Measurements from ENCODE around the gene RAD51B. TPM values are rescaled to one million over a fixed set of nuclear protein-coding genes. Genes with fewer than 3 reads are reported as not detected.

RAD51B gene
- total and polyA plus RNA-seq, 9 of the 15 experiments (the other 6 are each of a cell fraction or from before 2014, with no cell fraction given) = 8.5 to 17.3 (median 11.3) TPM

DNA sequence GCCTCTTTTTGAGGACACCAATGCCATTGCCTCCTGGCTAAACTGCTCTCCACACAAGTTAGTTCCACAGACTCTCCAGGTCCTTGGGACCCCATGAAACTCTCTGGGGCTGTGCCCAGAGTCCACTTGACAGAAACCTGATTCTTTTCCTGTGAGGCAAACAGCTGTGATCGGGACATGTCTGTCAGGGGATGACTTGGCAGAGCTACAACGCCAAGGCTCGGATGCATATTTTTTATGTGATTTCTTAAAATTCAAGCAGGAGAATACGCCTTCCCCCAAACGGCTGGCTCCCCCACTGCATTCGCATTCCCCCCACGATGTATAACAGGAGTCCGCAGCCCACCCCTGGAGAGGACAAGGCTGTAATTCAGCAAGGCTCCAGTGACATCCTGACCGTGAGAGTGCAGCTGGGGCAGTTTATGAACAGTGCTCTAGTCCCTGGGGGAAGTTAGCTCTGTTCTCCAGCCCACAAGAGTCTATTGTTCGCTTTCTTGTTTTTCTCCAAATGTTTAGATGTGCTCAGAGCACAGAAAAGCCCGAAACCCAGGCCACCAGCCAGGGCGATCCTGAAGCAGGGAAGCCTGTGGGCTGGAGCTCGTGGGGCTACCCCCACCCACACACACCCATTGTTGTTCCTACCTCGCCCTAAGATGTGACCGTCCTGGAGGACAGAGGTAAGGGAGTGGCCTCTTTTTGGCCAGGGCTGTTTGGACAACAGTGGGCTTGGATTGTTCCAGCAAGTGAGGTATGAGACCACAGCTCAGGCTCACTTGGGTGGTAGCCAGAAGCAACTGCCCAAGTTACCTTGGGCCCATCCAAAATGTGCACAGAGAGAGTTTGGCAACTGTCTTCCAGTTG is 813.8 kb downstream of the RAD51B start:
- 47% methylated on average over 13 of the region's 15 CpGs for WGBS (ENCODE audit: insufficient coverage, low coverage, missing lambda C conversion rate)
- Histone ChIP-seq H2AFZ (ENCODE audit: low read depth, low read length) (no peak overlapping the region), H3K36me3 (ENCODE audit: control insufficient read depth, insufficient read depth, low read length) (no peaks in the 10 kb centered on the region), H3K79me2 (ENCODE audit: control insufficient read depth, insufficient read depth, low read length) (no peaks in the 10 kb centered on the region), H3K27ac (ENCODE audit: extremely low read depth, low read depth, low read length) (no peak overlapping the region), H3K9me1 (ENCODE audit: control insufficient read depth, insufficient read depth, low read length) (no peaks in the 10 kb centered on the region), H3K4me3 (no peak overlapping the region), H3K27me3 (ENCODE audit: control insufficient read depth in 2 of 2, insufficient read depth in 2 of 2, low read length in 2 of 2) (no peaks in the 10 kb centered on the region), H3K9ac (ENCODE audit: insufficient read depth in 1 of 2, low read depth in 2 of 2, low read length in 2 of 2) (no peak overlapping the region), H4K20me1 (replicated peaks; ENCODE audit: control insufficient read depth, insufficient read depth, low read length) (no peaks in the 10 kb centered on the region), H3K9me3 (replicated peaks; ENCODE audit: control insufficient read depth, insufficient read depth, low read depth, low read length) (no peaks in the 10 kb centered on the region), H3K4me1 (replicated peaks in 1 of 2; ENCODE audit: control insufficient read depth in 2 of 2, insufficient read depth in 2 of 2, low read length in 2 of 2) (peaks cover 13 to 16% of the 10 kb centered on the region in 2 experiments; a peak in 4 of 5 replicates), H3K4me2 (ENCODE audit: insufficient read depth, low read length) (no peak overlapping the region)
- intact Hi-C loops (cut with micrococcal nuclease) (no loop called here), in situ Hi-C loops (cut with MboI) (no loop called here)
- POLR2A ChIA-PET = interaction anchor here (0.6 kb wide), 1 partner anchor 111 kb away, joined by 3 read pairs; no protein-coding TSS in a partner anchor
- TF ChIP-seq, protein P1, sequence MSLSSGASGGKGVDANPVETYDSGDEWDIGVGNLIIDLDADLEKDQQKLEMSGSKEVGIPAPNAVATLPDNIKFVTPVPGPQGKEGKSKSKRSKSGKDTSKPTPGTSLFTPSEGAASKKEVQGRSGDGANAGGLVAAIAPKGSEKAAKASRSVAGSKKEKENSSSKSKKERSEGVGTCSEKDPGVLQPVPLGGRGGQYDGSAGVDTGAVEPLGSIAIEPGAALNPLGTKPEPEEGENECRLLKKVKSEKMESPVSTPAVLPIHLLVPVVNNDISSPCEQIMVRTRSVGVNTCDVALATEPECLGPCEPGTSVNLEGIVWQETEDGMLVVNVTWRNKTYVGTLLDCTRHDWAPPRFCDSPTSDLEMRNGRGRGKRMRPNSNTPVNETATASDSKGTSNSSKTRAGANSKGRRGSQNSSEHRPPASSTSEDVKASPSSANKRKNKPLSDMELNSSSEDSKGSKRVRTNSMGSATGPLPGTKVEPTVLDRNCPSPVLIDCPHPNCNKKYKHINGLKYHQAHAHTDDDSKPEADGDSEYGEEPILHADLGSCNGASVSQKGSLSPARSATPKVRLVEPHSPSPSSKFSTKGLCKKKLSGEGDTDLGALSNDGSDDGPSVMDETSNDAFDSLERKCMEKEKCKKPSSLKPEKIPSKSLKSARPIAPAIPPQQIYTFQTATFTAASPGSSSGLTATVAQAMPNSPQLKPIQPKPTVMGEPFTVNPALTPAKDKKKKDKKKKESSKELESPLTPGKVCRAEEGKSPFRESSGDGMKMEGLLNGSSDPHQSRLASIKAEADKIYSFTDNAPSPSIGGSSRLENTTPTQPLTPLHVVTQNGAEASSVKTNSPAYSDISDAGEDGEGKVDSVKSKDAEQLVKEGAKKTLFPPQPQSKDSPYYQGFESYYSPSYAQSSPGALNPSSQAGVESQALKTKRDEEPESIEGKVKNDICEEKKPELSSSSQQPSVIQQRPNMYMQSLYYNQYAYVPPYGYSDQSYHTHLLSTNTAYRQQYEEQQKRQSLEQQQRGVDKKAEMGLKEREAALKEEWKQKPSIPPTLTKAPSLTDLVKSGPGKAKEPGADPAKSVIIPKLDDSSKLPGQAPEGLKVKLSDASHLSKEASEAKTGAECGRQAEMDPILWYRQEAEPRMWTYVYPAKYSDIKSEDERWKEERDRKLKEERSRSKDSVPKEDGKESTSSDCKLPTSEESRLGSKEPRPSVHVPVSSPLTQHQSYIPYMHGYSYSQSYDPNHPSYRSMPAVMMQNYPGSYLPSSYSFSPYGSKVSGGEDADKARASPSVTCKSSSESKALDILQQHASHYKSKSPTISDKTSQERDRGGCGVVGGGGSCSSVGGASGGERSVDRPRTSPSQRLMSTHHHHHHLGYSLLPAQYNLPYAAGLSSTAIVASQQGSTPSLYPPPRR (CRISPR knock-in tag; IDR thresholded peaks at IDR 0.05; ENCODE audit: borderline replicate concordance) = no peak
- peak; percentile 35; the same call in 1 of the 3 replicates for ATAC-seq
- FAIRE-seq = no peak
- CTCF ChIA-PET (ENCODE audit: low intra/inter-chr PET ratio) = no interaction called here
- no peak for DNase-seq (ENCODE audit: extremely low read depth in 1 of 4, low spot score in 3 of 4)
- no TSS peak for BruUV-seq (replicated peaks)

All from K562 (cell line).